Rectal smooth muscle tissue (tissue), 1 donor: ENCODE measurements around the gene PRKAG2.
"Not testable (repeated sequence)": the region's sequence is repeated elsewhere in the genome, so short reads cannot be mapped to it uniquely, and the experiment has no call there.

ENCODE experiments used
- H3K27ac ChIP-seq: one replicate; pipeline ENCODE4 v1.7.0; 2013; ENCODE audit warnings: low read depth, low read length, inconsistent platforms
- H3K27me3 ChIP-seq: one replicate; pipeline ENCODE4 v1.7.0; 2013; ENCODE audit warnings: low read length; ENCODE audit not compliant: control insufficient read depth, insufficient read depth
- H3K36me3 ChIP-seq: one replicate; pipeline ENCODE4 v1.7.0; 2013; ENCODE audit warnings: low read length; ENCODE audit not compliant: control insufficient read depth, insufficient read depth
- H3K4me1 ChIP-seq: one replicate; pipeline ENCODE4 v1.7.0; 2013; ENCODE audit warnings: low read length; ENCODE audit not compliant: control insufficient read depth, insufficient read depth
- H3K4me3 ChIP-seq: one replicate; pipeline ENCODE4 v1.7.0; 2013; ENCODE audit warnings: low read length
- H3K9ac ChIP-seq: one replicate; pipeline ENCODE4 v1.7.0; 2013; ENCODE audit warnings: low read length

Gene PRKAG2

DNA sequence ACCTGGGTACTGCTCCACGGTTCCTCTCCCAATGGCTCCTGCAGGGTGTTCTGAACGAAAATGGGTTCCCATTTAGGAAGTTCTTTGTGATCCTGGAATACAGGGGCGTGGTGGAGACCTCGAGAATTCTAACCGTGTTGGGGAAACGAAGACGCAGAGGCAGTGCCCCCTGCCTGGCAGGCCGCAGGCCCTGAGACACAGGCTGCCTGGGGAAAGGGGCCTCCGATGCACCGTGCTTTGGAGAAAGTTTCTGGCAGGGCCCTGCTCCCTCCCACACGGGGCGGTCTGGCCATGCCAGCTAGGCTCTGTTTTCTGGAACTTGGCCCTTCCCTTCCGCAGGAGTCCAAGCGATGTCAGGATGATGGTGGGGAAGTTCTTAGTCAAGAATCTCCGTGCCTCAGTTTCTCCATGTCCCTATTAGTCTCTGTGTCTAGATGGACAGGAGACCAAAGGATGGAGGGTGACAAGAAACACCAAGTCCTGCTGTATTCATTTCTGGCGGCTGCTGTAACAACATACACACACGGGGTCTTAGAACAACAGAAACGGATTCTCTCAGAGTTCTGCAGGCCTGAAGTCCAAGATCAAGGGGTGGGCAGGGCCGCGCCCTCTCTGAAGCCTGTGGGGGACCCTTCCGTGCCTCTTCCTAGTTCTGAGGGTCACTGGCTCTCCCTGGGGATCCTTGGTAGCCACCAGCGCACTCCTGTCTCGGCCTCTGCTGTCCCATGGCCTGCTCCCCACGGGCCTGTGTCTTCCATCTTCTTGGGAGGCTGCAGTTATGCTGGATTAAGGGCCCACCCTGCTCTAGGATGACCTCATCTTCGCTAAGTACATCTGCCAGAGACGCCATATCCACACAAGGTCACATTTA lies 27.7 kb downstream of the PRKAG2 start:
- no peaks in the 10 kb centered on the region for H3K36me3 ChIP-seq
- H3K4me1 ChIP-seq: no peaks in the 10 kb centered on the region
- no peak overlapping the region for H3K4me3 ChIP-seq

GRCh38 chr7:151847681-151848081 lies 29.2 kb downstream of the PRKAG2 start:
- Histone ChIP-seq H3K27ac (no peak overlapping the region), H3K27me3 (no peaks in the 10 kb centered on the region), H3K36me3 (no peaks in the 10 kb centered on the region), H3K4me1 (no peaks in the 10 kb centered on the region), H3K9ac (no peak overlapping the region), H3K4me3 (no peak overlapping the region)

More for the DNA sequence above, 27.7 kb downstream of the PRKAG2 start:
- H3K9ac ChIP-seq: no peak overlapping the region
- H3K27me3 ChIP-seq: no peaks in the 10 kb centered on the region
- no peak overlapping the region for H3K27ac ChIP-seq

- Histone ChIP-seq H3K36me3 (no peaks in the 10 kb centered on the region), H3K9ac (no peak overlapping the region), H3K4me1 (no peaks in the 10 kb centered on the region), H3K4me3 (no peak overlapping the region), H3K27me3 (no peaks in the 10 kb centered on the region), H3K27ac (no peak overlapping the region)
Measured at GRCh38 chr7:151847136-151847535, 29.8 kb downstream of the PRKAG2 start.

- Histone ChIP-seq H3K27me3 (no peaks in the 10 kb centered on the region), H3K9ac (no peak overlapping the region), H3K27ac (no peak overlapping the region), H3K4me3 (no peak overlapping the region), H3K36me3 (no peaks in the 10 kb centered on the region), H3K4me1 (no peaks in the 10 kb centered on the region)
Measured at GRCh38 chr7:151845412-151846205, 31.3 kb downstream of the PRKAG2 start.

DNA sequence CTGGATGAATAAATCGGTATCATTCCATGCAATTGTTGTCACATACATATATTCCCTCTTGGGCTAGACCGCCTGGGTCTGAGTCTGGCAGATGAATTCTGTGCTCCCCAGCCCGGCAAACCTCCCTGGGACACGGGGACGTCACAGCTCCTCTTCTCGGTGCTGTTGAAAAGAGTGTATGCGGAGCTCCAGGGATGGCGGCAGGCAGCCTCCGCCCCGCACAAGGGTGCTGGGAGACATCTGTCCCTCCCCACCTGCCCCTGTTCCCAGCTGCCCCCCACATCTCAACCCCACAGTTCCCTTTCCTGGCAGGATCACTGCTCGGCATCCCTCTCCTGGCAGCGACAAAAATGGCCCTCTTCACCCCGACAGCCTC lies 32.1 kb downstream of the PRKAG2 start:
- Histone ChIP-seq H3K27me3 (no peaks in the 10 kb centered on the region), H3K4me3 (no peak overlapping the region), H3K27ac (no peak overlapping the region), H3K9ac (no peak overlapping the region), H3K36me3 (no peaks in the 10 kb centered on the region), H3K4me1 (no peaks in the 10 kb centered on the region)

DNA sequence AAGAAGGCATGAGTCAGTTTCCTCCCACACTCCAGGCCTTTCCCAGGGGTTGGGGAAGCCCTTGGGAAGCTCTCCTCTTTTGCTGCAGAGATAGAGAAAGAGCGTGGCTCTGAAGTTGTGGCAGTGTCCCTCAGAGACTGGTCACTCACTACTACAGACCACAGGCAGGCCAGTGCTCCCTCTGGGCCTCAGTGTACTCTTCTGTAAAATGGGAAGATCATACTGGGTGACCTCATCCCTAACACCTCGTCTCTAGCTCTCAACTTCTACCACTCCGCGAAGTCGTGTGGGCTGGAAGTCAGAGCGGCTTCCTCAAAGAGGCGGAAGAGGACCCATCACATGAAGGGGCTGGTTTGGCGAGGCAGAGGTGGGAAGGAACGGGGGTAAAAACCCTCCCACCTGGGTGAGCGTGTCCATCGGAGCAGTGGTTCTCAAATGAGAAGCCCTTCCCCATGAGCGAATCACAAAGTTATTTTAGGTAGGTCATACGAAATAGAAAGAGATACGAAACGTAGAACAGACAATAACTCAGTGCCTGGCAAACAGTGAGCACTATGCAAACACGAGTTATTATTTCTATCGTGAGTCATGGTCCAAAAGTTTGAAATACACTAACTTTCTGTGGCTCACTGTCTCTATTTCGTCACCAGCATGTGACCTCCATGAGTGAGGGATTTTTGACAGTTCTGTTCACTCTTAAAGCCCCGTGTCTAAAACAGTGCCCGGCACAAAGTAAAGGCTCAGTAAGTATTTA lies 32.7 kb downstream of the PRKAG2 start:
- H3K27ac ChIP-seq: no peak overlapping the region

GRCh38 chr7:151843181-151843580 lies 33.7 kb downstream of the PRKAG2 start:
- H3K27me3 ChIP-seq: no peaks in the 10 kb centered on the region
- H3K27ac ChIP-seq: no peak overlapping the region
- no peak overlapping the region for H3K4me3 ChIP-seq
- no peak overlapping the region for H3K9ac ChIP-seq
- H3K4me1 ChIP-seq: no peaks in the 10 kb centered on the region
- H3K36me3 ChIP-seq: no peaks in the 10 kb centered on the region

More for the DNA sequence above, 32.7 kb downstream of the PRKAG2 start:
- Histone ChIP-seq H3K36me3 (no peaks in the 10 kb centered on the region), H3K27me3 (no peaks in the 10 kb centered on the region), H3K9ac (no peak overlapping the region), H3K4me1 (no peaks in the 10 kb centered on the region), H3K4me3 (no peak overlapping the region)

GRCh38 chr7:151841395-151842051 lies 35.4 kb downstream of the PRKAG2 start:
- H3K4me1 ChIP-seq, H3K27ac ChIP-seq, H3K9ac ChIP-seq, H3K36me3 ChIP-seq, H3K27me3 ChIP-seq, H3K4me3 ChIP-seq: not testable (repeated sequence)

DNA sequence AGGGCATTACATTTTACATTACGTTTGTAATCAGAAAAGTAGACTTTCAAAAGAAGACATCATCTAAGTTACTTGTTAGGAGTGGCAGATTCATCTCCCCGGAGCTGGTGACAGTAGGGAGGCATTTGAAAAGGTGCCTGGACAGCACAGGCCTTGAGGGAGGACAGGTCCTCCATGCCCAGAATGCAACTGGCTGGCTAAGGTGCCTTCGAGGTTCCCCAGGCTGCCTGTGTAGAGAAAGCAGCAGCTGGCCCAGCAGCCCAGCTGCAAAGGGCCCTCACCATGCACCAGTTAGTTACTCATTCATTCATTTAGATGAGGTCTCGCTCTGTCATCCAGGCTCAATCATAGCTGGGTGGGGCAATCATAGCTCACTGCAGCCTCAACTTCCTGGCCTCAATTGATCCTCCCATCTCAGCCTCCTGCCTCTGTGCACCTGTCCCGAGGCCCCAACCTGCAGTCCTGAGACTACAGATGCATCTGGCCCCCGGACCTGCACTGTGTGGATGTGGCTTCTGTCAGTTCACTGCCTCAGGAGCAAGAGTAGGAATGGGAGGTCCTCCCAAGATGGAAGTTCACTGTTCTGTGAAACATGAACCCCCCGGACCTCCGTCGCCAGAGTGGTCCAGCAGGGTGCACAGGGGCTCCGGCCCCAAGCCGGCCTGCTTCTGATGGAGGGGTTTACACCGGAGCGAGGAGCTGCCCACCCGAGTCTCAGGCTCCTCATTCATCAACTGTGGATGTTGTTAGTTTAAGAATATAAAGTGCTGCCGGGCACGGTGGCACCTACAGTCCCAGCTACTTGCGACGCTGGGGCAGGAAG lies 36.6 kb downstream of the PRKAG2 start:
- Histone ChIP-seq H3K9ac (no peak overlapping the region), H3K36me3 (no peaks in the 10 kb centered on the region), H3K4me3 (no peak overlapping the region), H3K27me3 (no peaks in the 10 kb centered on the region), H3K27ac (no peak overlapping the region), H3K4me1 (no peaks in the 10 kb centered on the region)

- Histone ChIP-seq H3K9ac (no peak overlapping the region), H3K4me3 (no peak overlapping the region), H3K27ac (no peak overlapping the region), H3K4me1 (no peaks in the 10 kb centered on the region), H3K27me3 (no peaks in the 10 kb centered on the region), H3K36me3 (peaks cover under 1% of the 10 kb centered on the region)
Measured at GRCh38 chr7:151839451-151839921, 37.4 kb downstream of the PRKAG2 start.

DNA sequence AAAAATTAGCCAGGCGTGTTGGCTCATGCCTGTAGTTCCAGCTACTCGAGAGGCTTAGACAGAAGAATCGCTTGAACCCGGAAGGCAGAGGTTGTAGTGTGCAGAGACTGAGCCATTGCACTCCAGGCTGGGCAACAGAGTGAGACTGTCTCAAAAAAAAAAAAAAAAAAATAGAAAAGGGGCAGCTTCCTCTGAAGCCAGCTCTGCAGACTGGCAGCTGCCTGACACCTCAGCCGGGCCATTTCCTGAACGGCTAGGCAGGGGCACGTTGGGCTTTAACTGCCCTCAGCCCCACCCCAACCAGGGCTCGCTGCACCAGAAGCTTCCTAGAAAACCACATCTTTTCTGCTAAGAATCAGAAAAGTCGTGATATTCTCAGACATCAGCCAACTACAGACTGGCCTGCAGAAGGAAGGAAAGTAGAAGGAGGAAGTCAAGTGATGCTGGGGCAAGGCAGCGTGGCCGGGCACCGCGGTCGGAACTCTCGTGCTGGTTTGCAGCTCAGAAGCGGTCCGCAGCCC lies 38.0 kb downstream of the PRKAG2 start:
- H3K4me3 ChIP-seq: no peak overlapping the region
- peaks cover 3% of the 10 kb centered on the region for H3K36me3 ChIP-seq
- H3K27me3 ChIP-seq: no peaks in the 10 kb centered on the region
- H3K4me1 ChIP-seq: no peaks in the 10 kb centered on the region
- H3K27ac ChIP-seq: no peak overlapping the region
- H3K9ac ChIP-seq: no peak overlapping the region
